Measurements from ENCODE around the gene VSIG4. TPM values are rescaled to one million over a fixed set of nuclear protein-coding genes. Genes with fewer than 3 reads are reported as not detected.

The VSIG4 gene
- total and polyA plus RNA-seq, 3 experiments from 2014 or later, result 0.64 to 2.5 (median 0.68) TPM

- Histone ChIP-seq H3K36me3 (ENCODE audit: insufficient read depth, low read length) (no peaks in the 10 kb centered on the region), H3K4me3 (ENCODE audit: low read length) (no peak overlapping the region), H3K9me3 (ENCODE audit: low read length) (no peaks in the 10 kb centered on the region), H3K4me1 (ENCODE audit: insufficient read depth, low read length) (no peaks in the 10 kb centered on the region), H3K27me3 (ENCODE audit: insufficient read depth, low read length, poor library complexity, severe bottlenecking) (no peaks in the 10 kb centered on the region), H3K27ac (ENCODE audit: low read depth, low read length) (no peak overlapping the region)
- ChIA-PET CTCF (no interaction called here), POLR2A (no interaction called here)
- H3K4me3 Mint-ChIP-seq, result no peak overlapping the region
- no peak overlapping the region for H3K27ac Mint-ChIP-seq
- no peaks in the 10 kb centered on the region for H3K9me3 Mint-ChIP-seq
- peaks cover 0 to 2% of the 10 kb centered on the region in 2 donors for H3K27me3 Mint-ChIP-seq
- peaks cover 7 to 9% (median 8%) of the 10 kb centered on the region in 3 donors for H3K4me1 Mint-ChIP-seq
- DNase-seq, result no peak
- no peaks in the 10 kb centered on the region for H3K36me3 Mint-ChIP-seq
Observed at GRCh38 chrX:66036231-66036630, 3.6 kb downstream of the VSIG4 start.

GRCh38 chrX:66035667-66036066 lies 4.2 kb downstream of the VSIG4 start:
- no peak overlapping the region for H3K27ac ChIP-seq (ENCODE audit: low read depth, low read length)
- H3K27ac Mint-ChIP-seq, result no peak overlapping the region
- H3K27me3 Mint-ChIP-seq, result peaks cover 0 to 2% of the 10 kb centered on the region in 2 donors
- no peaks in the 10 kb centered on the region for H3K27me3 ChIP-seq (ENCODE audit: insufficient read depth, low read length, poor library complexity, severe bottlenecking)
- H3K4me1 Mint-ChIP-seq, result peaks cover 7 to 9% (median 8%) of the 10 kb centered on the region in 3 donors
- no peaks in the 10 kb centered on the region for H3K36me3 Mint-ChIP-seq
- no peaks in the 10 kb centered on the region for H3K9me3 ChIP-seq (ENCODE audit: low read length)
- ChIA-PET CTCF (no interaction called here), POLR2A (no interaction called here)
- H3K4me3 ChIP-seq (ENCODE audit: low read length), result no peak overlapping the region
- H3K4me3 Mint-ChIP-seq, result no peak overlapping the region
- no peaks in the 10 kb centered on the region for H3K36me3 ChIP-seq (ENCODE audit: insufficient read depth, low read length)
- no peak for DNase-seq
- no peaks in the 10 kb centered on the region for H3K4me1 ChIP-seq (ENCODE audit: insufficient read depth, low read length)
- no peaks in the 10 kb centered on the region for H3K9me3 Mint-ChIP-seq

- H3K36me3 Mint-ChIP-seq, result no peaks in the 10 kb centered on the region
- H3K4me1 Mint-ChIP-seq, result peaks cover 7 to 9% (median 8%) of the 10 kb centered on the region in 3 donors
- Histone ChIP-seq H3K27me3 (ENCODE audit: insufficient read depth, low read length, poor library complexity, severe bottlenecking) (no peaks in the 10 kb centered on the region), H3K9me3 (ENCODE audit: low read length) (no peaks in the 10 kb centered on the region), H3K36me3 (ENCODE audit: insufficient read depth, low read length) (no peaks in the 10 kb centered on the region), H3K27ac (ENCODE audit: low read depth, low read length) (peak overlapping the region; percentile 24), H3K4me1 (ENCODE audit: insufficient read depth, low read length) (no peaks in the 10 kb centered on the region), H3K4me3 (ENCODE audit: low read length) (no peak overlapping the region)
- DNase-seq, result peak in 3 of 5 donors; percentile 1 to 21 (median 20)
- H3K27me3 Mint-ChIP-seq, result no peaks in the 10 kb centered on the region
- no peak overlapping the region for H3K4me3 Mint-ChIP-seq
- no peak overlapping the region for H3K27ac Mint-ChIP-seq
- CTCF ChIA-PET, result interaction anchor here (1.0 to 1.8 kb wide), 3 partner anchors 16 to 449 kb away, joined by 3 to 4 read pairs (median 3); no protein-coding TSS in a partner anchor
- no peaks in the 10 kb centered on the region for H3K9me3 Mint-ChIP-seq
- POLR2A ChIA-PET, result no interaction called here
Observed at GRCh38 chrX:66030505-66031317, 9.2 kb downstream of the VSIG4 start.

- CTCF ChIA-PET, result no interaction called here
- POLR2A ChIA-PET, result no interaction called here
Observed at GRCh38 chrX:66028936-66029335, 10.9 kb downstream of the VSIG4 start.

GRCh38 chrX:66024570-66024969 lies 15.3 kb downstream of the VSIG4 start:
- CTCF ChIA-PET, result no interaction called here
- no peaks in the 10 kb centered on the region for H3K36me3 Mint-ChIP-seq
- no peak overlapping the region for H3K4me3 Mint-ChIP-seq

More at GRCh38 chrX:66028936-66029335, 10.9 kb downstream of the VSIG4 start:
- H3K27me3 ChIP-seq (ENCODE audit: insufficient read depth, low read length, poor library complexity, severe bottlenecking), result no peaks in the 10 kb centered on the region
- no peak overlapping the region for H3K4me3 Mint-ChIP-seq
- peaks cover 2 to 5% (median 3%) of the 10 kb centered on the region in 3 donors for H3K4me1 Mint-ChIP-seq
- H3K9me3 ChIP-seq (ENCODE audit: low read length), result no peaks in the 10 kb centered on the region
- H3K27ac ChIP-seq (ENCODE audit: low read depth, low read length), result no peak overlapping the region
- no peak for DNase-seq
- no peaks in the 10 kb centered on the region for H3K36me3 ChIP-seq (ENCODE audit: insufficient read depth, low read length)
- no peaks in the 10 kb centered on the region for H3K9me3 Mint-ChIP-seq
- H3K27me3 Mint-ChIP-seq, result no peaks in the 10 kb centered on the region
- no peak overlapping the region for H3K27ac Mint-ChIP-seq
- H3K4me1 ChIP-seq (ENCODE audit: insufficient read depth, low read length), result no peaks in the 10 kb centered on the region
- no peak overlapping the region for H3K4me3 ChIP-seq (ENCODE audit: low read length)
- no peaks in the 10 kb centered on the region for H3K36me3 Mint-ChIP-seq

GRCh38 chrX:66024092-66024467 lies 15.8 kb downstream of the VSIG4 start:
- no peak overlapping the region for H3K27ac Mint-ChIP-seq
- H3K27me3 Mint-ChIP-seq, result peaks cover 0 to 1% of the 10 kb centered on the region in 2 donors
- H3K9me3 Mint-ChIP-seq, result no peaks in the 10 kb centered on the region
- ChIA-PET POLR2A (no interaction called here), CTCF (no interaction called here)
- H3K36me3 ChIP-seq (ENCODE audit: insufficient read depth, low read length), result no peaks in the 10 kb centered on the region
- H3K27me3 ChIP-seq (ENCODE audit: insufficient read depth, low read length, poor library complexity, severe bottlenecking), result no peaks in the 10 kb centered on the region
- H3K4me1 ChIP-seq (ENCODE audit: insufficient read depth, low read length), result peaks cover 29% of the 10 kb centered on the region
- H3K4me1 Mint-ChIP-seq, result peaks cover 17 to 27% (median 25%) of the 10 kb centered on the region in 3 donors
- no peak overlapping the region for H3K4me3 Mint-ChIP-seq
- H3K4me3 ChIP-seq (ENCODE audit: low read length), result no peak overlapping the region
- no peak for DNase-seq
- H3K36me3 Mint-ChIP-seq, result peaks cover 0 to 2% (median 0%) of the 10 kb centered on the region in 3 donors
- H3K9me3 ChIP-seq (ENCODE audit: low read length), result no peaks in the 10 kb centered on the region
- H3K27ac ChIP-seq (ENCODE audit: low read depth, low read length), result no peak overlapping the region

More at GRCh38 chrX:66024570-66024969, 15.3 kb downstream of the VSIG4 start:
- no peak for DNase-seq
- Histone ChIP-seq H3K4me3 (ENCODE audit: low read length) (no peak overlapping the region), H3K27ac (ENCODE audit: low read depth, low read length) (no peak overlapping the region), H3K9me3 (ENCODE audit: low read length) (no peaks in the 10 kb centered on the region), H3K36me3 (ENCODE audit: insufficient read depth, low read length) (no peaks in the 10 kb centered on the region), H3K4me1 (ENCODE audit: insufficient read depth, low read length) (peaks cover 24% of the 10 kb centered on the region), H3K27me3 (ENCODE audit: insufficient read depth, low read length, poor library complexity, severe bottlenecking) (no peaks in the 10 kb centered on the region)
- peaks cover 17 to 22% (median 21%) of the 10 kb centered on the region in 3 donors for H3K4me1 Mint-ChIP-seq
- no peak overlapping the region for H3K27ac Mint-ChIP-seq
- no peaks in the 10 kb centered on the region for H3K9me3 Mint-ChIP-seq
- POLR2A ChIA-PET, result no interaction called here
- H3K27me3 Mint-ChIP-seq, result peaks cover 0 to 1% of the 10 kb centered on the region in 2 donors

GRCh38 chrX:66023385-66024091 lies 16.3 kb downstream of the VSIG4 start:
- Histone ChIP-seq H3K4me1 (ENCODE audit: insufficient read depth, low read length) (peaks cover 34% of the 10 kb centered on the region), H3K27me3 (ENCODE audit: insufficient read depth, low read length, poor library complexity, severe bottlenecking) (no peaks in the 10 kb centered on the region), H3K9me3 (ENCODE audit: low read length) (no peaks in the 10 kb centered on the region), H3K36me3 (ENCODE audit: insufficient read depth, low read length) (no peaks in the 10 kb centered on the region), H3K4me3 (ENCODE audit: low read length) (no peak overlapping the region), H3K27ac (ENCODE audit: low read depth, low read length) (no peak overlapping the region)
- no peak for DNase-seq
- no peaks in the 10 kb centered on the region for H3K9me3 Mint-ChIP-seq
- ChIA-PET POLR2A (no interaction called here), CTCF (no interaction called here)
- H3K4me3 Mint-ChIP-seq, result no peak overlapping the region
- H3K27me3 Mint-ChIP-seq, result peaks cover 0 to 1% of the 10 kb centered on the region in 2 donors
- peaks cover 21 to 33% (median 30%) of the 10 kb centered on the region in 3 donors for H3K4me1 Mint-ChIP-seq
- H3K27ac Mint-ChIP-seq, result no peak overlapping the region
- H3K36me3 Mint-ChIP-seq, result peaks cover 0 to 2% (median 0%) of the 10 kb centered on the region in 3 donors

Data from CD8-positive, alpha-beta memory T cell (primary cell).